ENCODE measurements around the gene CNTLN. TPM values are rescaled to one million over a fixed set of nuclear protein-coding genes. Genes with fewer than 3 reads are reported as not detected.

The CNTLN gene, protein sequence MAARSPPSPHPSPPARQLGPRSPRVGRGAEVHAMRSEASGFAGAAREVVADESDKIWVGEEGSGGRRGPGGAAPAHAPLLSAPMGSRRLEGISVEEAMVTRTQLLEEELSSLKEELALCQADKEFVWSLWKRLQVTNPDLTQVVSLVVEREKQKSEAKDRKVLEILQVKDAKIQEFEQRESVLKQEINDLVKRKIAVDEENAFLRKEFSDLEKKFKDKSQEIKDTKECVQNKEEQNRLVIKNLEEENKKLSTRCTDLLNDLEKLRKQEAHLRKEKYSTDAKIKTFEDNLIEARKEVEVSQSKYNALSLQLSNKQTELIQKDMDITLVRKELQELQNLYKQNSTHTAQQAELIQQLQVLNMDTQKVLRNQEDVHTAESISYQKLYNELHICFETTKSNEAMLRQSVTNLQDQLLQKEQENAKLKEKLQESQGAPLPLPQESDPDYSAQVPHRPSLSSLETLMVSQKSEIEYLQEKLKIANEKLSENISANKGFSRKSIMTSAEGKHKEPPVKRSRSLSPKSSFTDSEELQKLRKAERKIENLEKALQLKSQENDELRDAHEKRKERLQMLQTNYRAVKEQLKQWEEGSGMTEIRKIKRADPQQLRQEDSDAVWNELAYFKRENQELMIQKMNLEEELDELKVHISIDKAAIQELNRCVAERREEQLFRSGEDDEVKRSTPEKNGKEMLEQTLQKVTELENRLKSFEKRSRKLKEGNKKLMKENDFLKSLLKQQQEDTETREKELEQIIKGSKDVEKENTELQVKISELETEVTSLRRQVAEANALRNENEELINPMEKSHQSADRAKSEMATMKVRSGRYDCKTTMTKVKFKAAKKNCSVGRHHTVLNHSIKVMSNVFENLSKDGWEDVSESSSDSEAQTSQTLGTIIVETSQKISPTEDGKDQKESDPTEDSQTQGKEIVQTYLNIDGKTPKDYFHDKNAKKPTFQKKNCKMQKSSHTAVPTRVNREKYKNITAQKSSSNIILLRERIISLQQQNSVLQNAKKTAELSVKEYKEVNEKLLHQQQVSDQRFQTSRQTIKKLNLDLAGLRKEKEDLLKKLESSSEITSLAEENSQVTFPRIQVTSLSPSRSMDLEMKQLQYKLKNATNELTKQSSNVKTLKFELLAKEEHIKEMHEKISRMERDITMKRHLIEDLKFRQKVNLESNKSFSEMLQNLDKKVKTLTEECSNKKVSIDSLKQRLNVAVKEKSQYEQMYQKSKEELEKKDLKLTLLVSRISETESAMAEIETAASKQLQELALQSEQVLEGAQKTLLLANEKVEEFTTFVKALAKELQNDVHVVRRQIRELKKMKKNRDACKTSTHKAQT (N-terminal part only)
- under 1 TPM; 0.40 to 0.50 TPM for total RNA-seq
- total RNA-seq = 1.2 to 18.9 reads per million in 2 donors

DNA sequence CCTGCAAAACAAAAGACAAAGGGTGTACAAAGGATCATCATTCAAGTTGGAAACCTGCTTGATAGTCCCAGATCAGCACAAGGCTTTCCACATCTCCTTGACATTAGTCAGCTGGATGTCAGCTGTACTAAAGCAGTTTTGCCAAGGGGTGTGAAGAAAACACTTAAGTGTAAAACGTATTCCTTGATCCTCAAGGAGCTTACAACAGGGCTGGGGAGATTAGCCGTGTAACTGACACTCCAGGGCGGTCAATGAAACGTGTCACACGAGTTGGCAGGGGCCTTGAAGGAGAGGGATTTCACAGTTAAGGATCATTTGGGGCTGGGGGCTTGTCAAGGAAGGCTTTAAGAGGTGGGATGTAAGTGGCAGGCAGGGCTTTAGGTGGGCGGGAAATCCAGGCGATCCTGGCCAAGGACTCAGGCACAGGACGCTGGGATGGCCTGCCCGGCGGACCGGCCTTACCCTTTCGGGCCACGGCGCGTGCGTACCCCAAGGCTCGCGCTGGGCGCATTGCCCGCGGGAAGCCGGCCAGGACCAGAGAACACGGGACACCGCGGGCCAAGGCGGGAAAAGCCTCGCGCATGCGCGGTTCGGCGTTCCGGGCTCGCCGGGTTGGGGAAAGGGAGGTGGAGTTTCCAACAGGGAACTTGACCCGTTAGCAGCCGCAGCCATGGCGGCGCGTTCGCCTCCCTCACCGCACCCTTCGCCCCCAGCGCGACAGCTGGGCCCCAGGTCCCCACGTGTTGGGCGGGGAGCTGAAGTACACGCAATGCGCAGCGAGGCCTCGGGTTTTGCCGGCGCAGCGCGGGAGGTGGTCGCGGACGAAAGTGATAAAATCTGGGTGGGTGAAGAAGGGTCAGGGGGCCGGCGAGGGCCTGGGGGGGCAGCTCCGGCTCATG, at the start of gene CNTLN:
Gene CNTLN, plus strand, starts transcription at position 645 of the 899 bp plus-strand sequence. Its CDS starts 26 bp downstream, at position 671.
- H3K36me3 Mint-ChIP-seq (ENCODE audit: low read depth) = no peaks in the 10 kb centered on the region
- peaks cover 3% of the 10 kb centered on the region for H3K4me1 Mint-ChIP-seq
- peak within 1 kb of the TSS; percentile 75 for H3K4me3 Mint-ChIP-seq
- H3K27me3 Mint-ChIP-seq = no peaks in the 10 kb centered on the region
- peak in 1 of 3 donors; percentile 18 for DNase-seq
- ATAC-seq = peak; percentile 54
- no peaks in the 10 kb centered on the region for H3K9me3 ChIP-seq (ENCODE audit: control insufficient read depth, low read length, poor library complexity, severe bottlenecking)
- H3K27ac Mint-ChIP-seq = no peak within 1 kb of the TSS

DNA sequence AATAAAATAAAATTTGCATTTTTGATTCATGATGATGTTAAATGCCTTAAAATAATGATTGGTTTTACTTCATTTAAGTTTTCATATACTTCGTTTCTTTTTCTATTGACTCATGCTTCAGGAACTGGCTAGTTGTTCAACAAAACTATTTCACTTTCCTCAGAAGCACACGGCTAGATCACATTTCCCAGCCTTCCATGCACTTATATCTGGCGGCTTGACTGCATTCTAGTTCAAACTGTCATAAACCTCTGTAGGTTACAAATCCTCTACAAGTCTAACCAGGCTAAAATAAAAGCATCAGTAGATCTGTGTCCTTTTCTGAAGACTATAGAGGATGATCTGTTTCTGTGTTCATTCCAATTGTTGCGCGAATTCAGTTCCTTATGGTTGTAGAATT, 46.3 kb upstream of the CNTLN start:
- Mint-ChIP-seq H3K36me3 (ENCODE audit: low read depth) (no peaks in the 10 kb centered on the region), H3K27me3 (no peaks in the 10 kb centered on the region), H3K4me1 (no peaks in the 10 kb centered on the region), H3K4me3 (no peak overlapping the region), H3K27ac (no peak overlapping the region)
- DNase-seq (no peak), ATAC-seq (no peak)
- H3K9me3 ChIP-seq (ENCODE audit: control insufficient read depth, low read length, poor library complexity, severe bottlenecking) = no peaks in the 10 kb centered on the region

DNA sequence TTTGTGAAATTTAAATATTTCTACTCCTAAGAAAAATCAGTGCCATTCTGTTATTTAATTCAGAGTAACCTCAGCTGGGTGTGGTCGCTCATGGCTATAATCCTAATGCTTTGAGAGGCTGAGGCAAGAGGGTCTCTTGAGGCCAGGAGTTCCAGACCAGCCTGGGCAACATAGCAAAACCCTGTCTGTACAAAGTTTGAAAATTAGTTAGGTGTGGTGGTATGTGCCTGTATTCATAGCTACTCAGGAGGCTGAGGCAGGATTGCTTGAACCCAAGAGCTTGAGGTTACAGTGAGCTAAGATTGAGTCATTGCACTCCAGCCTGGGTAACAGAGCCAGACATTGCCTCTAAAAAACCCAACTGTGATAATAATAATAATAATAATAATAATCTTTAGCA, 44.8 kb upstream of the CNTLN start:
- H3K4me3 Mint-ChIP-seq = no peak overlapping the region
- no peak for ATAC-seq
- H3K4me1 Mint-ChIP-seq = no peaks in the 10 kb centered on the region
- no peak for DNase-seq
- H3K36me3 Mint-ChIP-seq (ENCODE audit: low read depth) = no peaks in the 10 kb centered on the region
- H3K9me3 ChIP-seq (ENCODE audit: control insufficient read depth, low read length, poor library complexity, severe bottlenecking) = no peaks in the 10 kb centered on the region
- no peaks in the 10 kb centered on the region for H3K27me3 Mint-ChIP-seq
- no peak overlapping the region for H3K27ac Mint-ChIP-seq

DNA sequence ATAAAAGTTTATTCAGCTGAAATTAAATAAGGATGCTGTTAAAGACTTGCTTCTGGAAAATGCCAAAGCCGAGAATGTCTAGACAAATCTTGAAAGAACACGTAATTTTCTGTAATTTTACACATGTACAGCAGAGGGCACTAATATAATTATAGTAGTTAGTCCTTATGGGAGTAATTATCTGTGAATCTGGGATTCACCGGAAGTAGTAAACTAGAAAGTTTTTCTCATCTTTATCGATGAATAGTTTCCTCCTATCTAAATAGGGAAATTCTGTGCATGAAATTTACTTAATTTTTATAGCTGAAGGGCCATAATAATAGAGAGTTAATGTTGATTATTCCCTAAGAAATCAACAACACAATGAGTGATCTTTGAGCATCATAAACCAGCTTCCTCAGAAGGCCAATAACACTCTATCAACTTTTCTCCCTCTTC, 18.4 kb upstream of the CNTLN start:
- no peak for ATAC-seq
- Mint-ChIP-seq H3K27ac (no peak overlapping the region), H3K4me1 (no peaks in the 10 kb centered on the region), H3K36me3 (ENCODE audit: low read depth) (no peaks in the 10 kb centered on the region), H3K27me3 (no peaks in the 10 kb centered on the region), H3K4me3 (no peak overlapping the region)
- DNase-seq = no peak
- H3K9me3 ChIP-seq (ENCODE audit: control insufficient read depth, low read length, poor library complexity, severe bottlenecking) = no peaks in the 10 kb centered on the region

DNA sequence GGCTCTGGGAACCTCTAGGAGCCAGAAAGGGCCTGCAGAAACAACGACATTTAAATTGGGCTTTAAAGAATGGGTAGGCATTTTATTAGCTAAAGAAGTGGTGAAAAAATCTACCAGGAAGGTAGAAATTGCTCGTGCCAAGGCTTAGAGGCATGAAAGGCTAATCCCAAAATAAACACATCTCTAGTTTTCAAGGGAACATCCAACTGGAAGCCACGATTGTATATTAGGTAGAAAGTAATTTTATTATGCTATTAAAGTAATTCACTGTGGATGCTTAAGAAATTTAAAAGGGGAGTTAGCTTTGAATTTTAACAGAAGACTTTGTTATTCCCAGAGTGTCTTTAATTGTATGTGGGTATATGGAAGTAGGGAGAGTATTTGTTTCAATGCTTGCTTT, 17.5 kb upstream of the CNTLN start:
- H3K36me3 Mint-ChIP-seq (ENCODE audit: low read depth) = no peaks in the 10 kb centered on the region

DNA sequence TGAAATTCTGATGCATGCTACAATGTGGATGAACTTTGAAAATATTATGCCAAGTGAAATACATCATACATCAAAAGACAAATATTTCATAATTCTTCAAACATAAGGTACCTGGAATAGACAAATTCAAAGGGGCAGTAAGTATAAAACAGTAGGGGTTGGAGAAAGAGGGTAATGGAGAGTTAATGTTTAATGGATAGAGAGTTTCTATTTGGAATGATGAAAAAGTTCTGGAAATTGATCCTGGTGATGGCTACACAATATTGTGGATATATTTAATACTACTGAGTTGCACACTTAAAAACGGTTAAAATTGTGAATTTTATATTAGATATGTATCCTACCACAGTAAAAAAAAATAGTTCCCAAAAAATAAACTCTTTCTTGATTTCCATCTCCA, 14.6 kb upstream of the CNTLN start:
- H3K27me3 Mint-ChIP-seq = no peaks in the 10 kb centered on the region
- no peak overlapping the region for H3K4me3 Mint-ChIP-seq
- no peak overlapping the region for H3K27ac Mint-ChIP-seq
- no peaks in the 10 kb centered on the region for H3K36me3 Mint-ChIP-seq (ENCODE audit: low read depth)
- no peaks in the 10 kb centered on the region for H3K4me1 Mint-ChIP-seq
- DNase-seq (no peak), ATAC-seq (no peak)
- H3K9me3 ChIP-seq (ENCODE audit: control insufficient read depth, low read length, poor library complexity, severe bottlenecking) = no peaks in the 10 kb centered on the region

More for the DNA sequence above, 17.5 kb upstream of the CNTLN start:
- no peak overlapping the region for H3K4me3 Mint-ChIP-seq
- ATAC-seq (no peak), DNase-seq (no peak)
- no peak overlapping the region for H3K27ac Mint-ChIP-seq
- H3K4me1 Mint-ChIP-seq = no peaks in the 10 kb centered on the region
- no peaks in the 10 kb centered on the region for H3K27me3 Mint-ChIP-seq
- no peaks in the 10 kb centered on the region for H3K9me3 ChIP-seq (ENCODE audit: control insufficient read depth, low read length, poor library complexity, severe bottlenecking)

DNA sequence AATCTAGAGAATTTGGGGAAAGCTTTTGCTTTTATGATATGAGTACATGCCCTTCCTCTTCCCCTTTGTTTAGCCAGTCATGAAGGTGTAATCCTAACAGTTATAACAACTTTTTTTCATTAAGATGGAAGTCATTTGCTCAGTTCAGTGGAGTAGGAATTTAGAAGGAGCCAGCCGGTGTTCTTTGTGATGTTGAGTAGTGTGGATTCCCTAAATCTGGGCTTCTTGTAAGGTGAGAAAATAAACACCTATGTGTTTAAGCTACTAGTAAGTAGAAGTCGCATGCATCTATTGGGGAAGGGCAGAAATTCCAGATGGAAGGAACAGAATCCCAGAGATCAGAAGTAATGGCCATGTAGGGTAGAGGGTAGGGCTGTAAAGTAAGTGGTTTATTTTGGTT, 13.6 kb upstream of the CNTLN start:
- ATAC-seq = no peak

DNA sequence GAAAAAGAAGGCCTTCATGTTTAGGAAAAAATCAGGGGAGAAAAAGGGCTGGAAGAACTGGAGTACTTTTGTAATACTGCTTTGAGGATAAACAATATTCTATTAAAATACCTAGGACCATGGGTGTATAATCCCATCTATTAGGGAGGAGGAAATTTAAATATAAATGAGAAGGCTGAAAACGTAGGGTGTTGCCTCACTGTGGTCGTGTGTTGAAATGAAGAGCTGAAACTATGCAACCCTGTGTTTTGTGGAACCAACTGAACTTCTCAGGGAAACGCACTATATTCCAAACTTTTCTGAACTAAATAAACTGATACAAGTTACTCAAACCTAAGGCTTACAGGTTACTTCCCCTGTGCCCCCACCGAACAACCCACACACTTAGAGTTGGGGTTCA, 4.5 kb upstream of the CNTLN start:
- no peaks in the 10 kb centered on the region for H3K27me3 Mint-ChIP-seq
- no peak overlapping the region for H3K27ac Mint-ChIP-seq
- no peak for DNase-seq
- no peaks in the 10 kb centered on the region for H3K9me3 ChIP-seq (ENCODE audit: control insufficient read depth, low read length, poor library complexity, severe bottlenecking)
- H3K4me3 Mint-ChIP-seq = no peak overlapping the region
- no peak for ATAC-seq
- no peaks in the 10 kb centered on the region for H3K36me3 Mint-ChIP-seq (ENCODE audit: low read depth)
- H3K4me1 Mint-ChIP-seq = peaks cover 3% of the 10 kb centered on the region

More for the DNA sequence above, 13.6 kb upstream of the CNTLN start:
- H3K36me3 Mint-ChIP-seq (ENCODE audit: low read depth) = no peaks in the 10 kb centered on the region
- no peaks in the 10 kb centered on the region for H3K4me1 Mint-ChIP-seq
- no peak overlapping the region for H3K27ac Mint-ChIP-seq
- no peaks in the 10 kb centered on the region for H3K27me3 Mint-ChIP-seq
- no peak overlapping the region for H3K4me3 Mint-ChIP-seq
- no peaks in the 10 kb centered on the region for H3K9me3 ChIP-seq (ENCODE audit: control insufficient read depth, low read length, poor library complexity, severe bottlenecking)
- no peak for DNase-seq

DNA sequence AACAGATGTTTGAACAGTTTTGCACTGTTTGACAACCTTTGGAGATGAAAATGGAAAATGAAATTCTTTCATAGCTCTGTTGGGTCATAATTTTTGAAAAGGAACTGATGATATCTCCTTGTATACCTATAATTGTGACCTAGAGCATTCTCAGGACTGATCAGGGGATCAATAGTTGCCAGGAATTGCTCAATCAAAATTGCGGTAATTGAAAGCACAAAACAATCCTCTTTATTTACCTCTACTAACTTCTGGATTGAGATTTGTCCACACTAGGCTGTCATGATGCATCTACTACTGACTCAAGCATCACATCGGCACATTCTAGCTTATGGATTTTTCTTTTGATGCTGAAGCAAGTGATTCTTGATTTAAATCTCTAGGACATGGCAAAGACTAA, 4.1 kb upstream of the CNTLN start:
- no peak overlapping the region for H3K27ac Mint-ChIP-seq
- peaks cover 3% of the 10 kb centered on the region for H3K4me1 Mint-ChIP-seq
- H3K4me3 Mint-ChIP-seq = no peak overlapping the region
- DNase-seq (no peak), ATAC-seq (no peak)
- no peaks in the 10 kb centered on the region for H3K27me3 Mint-ChIP-seq
- H3K9me3 ChIP-seq (ENCODE audit: control insufficient read depth, low read length, poor library complexity, severe bottlenecking) = no peaks in the 10 kb centered on the region
- no peaks in the 10 kb centered on the region for H3K36me3 Mint-ChIP-seq (ENCODE audit: low read depth)

DNA sequence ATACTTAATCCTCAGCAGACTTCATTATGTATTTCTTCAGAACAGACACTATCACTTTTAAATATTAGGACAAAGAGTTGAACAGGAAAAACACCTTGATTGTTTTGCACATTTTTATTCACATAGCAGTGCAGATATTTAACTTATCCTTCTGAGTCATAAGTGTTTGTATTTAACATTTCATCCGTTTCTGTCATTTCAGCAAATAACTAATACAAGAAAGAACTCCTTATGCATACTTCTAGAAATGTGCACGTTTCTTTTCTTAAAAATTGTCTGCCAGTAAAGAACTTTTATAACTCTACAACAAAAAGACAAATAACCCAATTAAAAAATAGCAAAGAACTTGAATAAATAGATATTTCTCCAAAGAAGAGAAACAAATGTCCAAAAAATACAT, 3.3 kb upstream of the CNTLN start:
- no peak overlapping the region for H3K27ac Mint-ChIP-seq
- H3K4me1 Mint-ChIP-seq = peaks cover 3% of the 10 kb centered on the region
- ATAC-seq (no peak), DNase-seq (no peak)
- no peaks in the 10 kb centered on the region for H3K9me3 ChIP-seq (ENCODE audit: control insufficient read depth, low read length, poor library complexity, severe bottlenecking)
- H3K36me3 Mint-ChIP-seq (ENCODE audit: low read depth) = no peaks in the 10 kb centered on the region
- no peak overlapping the region for H3K4me3 Mint-ChIP-seq
- H3K27me3 Mint-ChIP-seq = no peaks in the 10 kb centered on the region

DNA sequence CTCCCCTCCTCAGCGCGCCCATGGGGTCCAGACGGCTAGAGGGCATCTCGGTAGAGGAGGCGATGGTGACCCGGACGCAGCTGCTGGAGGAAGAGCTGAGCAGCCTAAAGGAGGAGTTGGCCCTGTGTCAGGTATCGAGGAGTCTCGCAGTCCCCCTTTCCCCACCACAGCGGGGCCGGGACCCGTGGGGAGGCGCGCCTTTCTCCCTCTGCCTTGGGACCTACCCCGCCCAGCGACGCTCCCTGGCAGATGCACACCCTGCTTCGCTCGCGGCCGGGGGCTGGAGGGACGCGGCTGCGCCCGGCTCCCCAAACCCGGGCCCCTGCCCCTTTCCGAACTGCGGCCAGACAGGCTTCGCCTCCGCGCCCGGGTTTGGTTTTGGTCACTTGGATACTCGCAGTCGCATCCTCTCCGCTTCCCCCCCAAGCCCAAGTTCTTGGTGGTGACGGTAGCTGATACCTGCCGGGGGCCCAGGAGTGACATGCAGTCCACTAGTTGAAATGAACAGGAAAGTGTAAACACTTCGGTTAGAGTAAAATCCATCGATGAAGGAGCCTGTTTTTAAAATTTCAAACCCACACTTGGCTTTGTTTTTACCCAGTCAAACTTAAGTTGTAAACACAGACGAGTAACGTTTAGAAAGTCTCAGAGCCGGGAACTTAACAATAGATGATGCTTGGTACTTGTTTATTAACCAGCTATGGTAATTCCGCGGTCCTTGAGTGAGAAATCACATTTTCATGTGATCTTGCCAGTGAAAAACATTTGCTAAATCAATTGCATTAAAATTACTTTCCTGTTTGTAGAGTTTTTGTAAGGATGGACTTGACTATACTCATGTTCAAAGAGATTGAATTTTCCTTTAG, 688 bp downstream of the CNTLN start:
- DNase-seq = no peak
- peak overlapping the region; percentile 75 for H3K4me3 Mint-ChIP-seq
- no peaks in the 10 kb centered on the region for H3K36me3 Mint-ChIP-seq (ENCODE audit: low read depth)
- H3K9me3 ChIP-seq (ENCODE audit: control insufficient read depth, low read length, poor library complexity, severe bottlenecking) = no peaks in the 10 kb centered on the region
- no peak overlapping the region for H3K27ac Mint-ChIP-seq
- no peaks in the 10 kb centered on the region for H3K27me3 Mint-ChIP-seq
- peak; percentile 36 for ATAC-seq
- peaks cover 3% of the 10 kb centered on the region for H3K4me1 Mint-ChIP-seq

Measured in T-helper 17 cell (primary cell).